ENCODE results near the gene C21orf91. TPM values are rescaled to one million over a fixed set of nuclear protein-coding genes. Genes with fewer than 3 reads are reported as not detected.

Gene C21orf91
- polyA plus RNA-seq, 3 donors, result 4.6 to 22.3 (median 18.9) TPM

GRCh38 chr21:17795146-17796036, 23.8 kb downstream of the C21orf91 start:
- Histone ChIP-seq H3K4me1 (ENCODE audit: control insufficient read depth in 1 of 2, insufficient read depth in 2 of 2, low read length in 2 of 2) (peaks cover 23 to 28% of the 10 kb centered on the region in 2 donors), H4K20me1 (ENCODE audit: insufficient read depth, low read length) (no peaks in the 10 kb centered on the region), H3K27ac (ENCODE audit: low read depth in 1 of 2, low read length in 2 of 2) (peak overlapping the region; percentile 42 to 94), H3K79me2 (ENCODE audit: insufficient read depth, low read length) (peaks cover 76% of the 10 kb centered on the region), H3K36me3 (replicated peaks in 1 of 2; ENCODE audit: control insufficient read depth in 1 of 2, insufficient read depth in 2 of 2, low read length in 2 of 2) (peaks cover 10 to 42% of the 10 kb centered on the region in 2 donors), H3K4me2 (replicated peaks; ENCODE audit: extremely low read depth, low read length, poor library complexity, severe bottlenecking) (peak overlapping the region; percentile 75), H2AFZ (ENCODE audit: insufficient read depth, low read depth, low read length, poor library complexity, severe bottlenecking) (no peak overlapping the region), H3K4me3 (replicated peaks in 1 of 3; ENCODE audit: low read depth in 2 of 3, low read length in 3 of 3) (no peak overlapping the region), H3K9me3 (replicated peaks in 1 of 2; ENCODE audit: control insufficient read depth in 1 of 2, insufficient read depth in 1 of 2, low read length in 2 of 2) (no peaks in the 10 kb centered on the region), H3K9ac (ENCODE audit: insufficient read depth, low read length, poor library complexity, severe bottlenecking) (no peak overlapping the region), H3K27me3 (ENCODE audit: control insufficient read depth in 2 of 2, insufficient read depth in 2 of 2, low read length in 2 of 2) (no peaks in the 10 kb centered on the region)
- Mint-ChIP-seq H3K27ac (peak overlapping the region; percentile 31 to 86 (median 64)), H3K4me1 (peaks cover 36% of the 10 kb centered on the region), H3K4me3 (peak overlapping the region in 1 of 2 donors; percentile 0), H3K9me3 (no peaks in the 10 kb centered on the region), H3K36me3 (peaks cover 23 to 26% of the 10 kb centered on the region in 2 donors), H3K27me3 (ENCODE audit: low read depth in 3 of 3) (no peaks in the 10 kb centered on the region)
- DNase-seq, result no peak
- WGBS (ENCODE audit: insufficient coverage), result 57% methylated on average over 2 of the region's 6 CpGs
- intact Hi-C loops (cut with micrococcal nuclease), result no loop called here
- TF ChIP-seq CTCF (IDR thresholded peaks at IDR 0.05), result no peak

GRCh38 chr21:17794518-17795145, 24.5 kb downstream of the C21orf91 start:
- H3K27ac Mint-ChIP-seq, result peak overlapping the region; percentile 31 to 86 (median 64)
- peak overlapping the region; percentile 59 to 94 for H3K27ac ChIP-seq (ENCODE audit: low read depth in 1 of 2, low read length in 2 of 2)
- peak overlapping the region; percentile 75 for H3K4me2 ChIP-seq (replicated peaks; ENCODE audit: extremely low read depth, low read length, poor library complexity, severe bottlenecking)
- H2AFZ ChIP-seq (ENCODE audit: insufficient read depth, low read depth, low read length, poor library complexity, severe bottlenecking), result peak overlapping the region; percentile 83
- TF ChIP-seq CTCF (IDR thresholded peaks at IDR 0.05), result no peak
- peak overlapping the region in 1 of 3 experiments; percentile 67 for H3K4me3 ChIP-seq (replicated peaks in 1 of 3; ENCODE audit: low read depth in 2 of 3, low read length in 3 of 3)
- H4K20me1 ChIP-seq (ENCODE audit: insufficient read depth, low read length), result no peaks in the 10 kb centered on the region
- H3K36me3 Mint-ChIP-seq, result peaks cover 23 to 26% of the 10 kb centered on the region in 2 donors
- no peaks in the 10 kb centered on the region for H3K9me3 Mint-ChIP-seq
- no peaks in the 10 kb centered on the region for H3K27me3 Mint-ChIP-seq (ENCODE audit: low read depth in 3 of 3)
- DNase-seq, result peak in 2 of 3 donors; percentile 31 to 32
- intact Hi-C loops (cut with micrococcal nuclease), result no loop called here
- peaks cover 40% of the 10 kb centered on the region for H3K4me1 Mint-ChIP-seq
- H3K27me3 ChIP-seq (ENCODE audit: control insufficient read depth in 2 of 2, insufficient read depth in 2 of 2, low read length in 2 of 2), result no peaks in the 10 kb centered on the region
- peak overlapping the region in 1 of 2 donors; percentile 54 for H3K4me3 Mint-ChIP-seq
- no peak overlapping the region for H3K9ac ChIP-seq (ENCODE audit: insufficient read depth, low read length, poor library complexity, severe bottlenecking)
- peaks cover 23 to 32% of the 10 kb centered on the region in 2 donors for H3K4me1 ChIP-seq (ENCODE audit: control insufficient read depth in 1 of 2, insufficient read depth in 2 of 2, low read length in 2 of 2)
- WGBS (ENCODE audit: insufficient coverage), result no CpG with 5 or more reads among the region's 4 CpGs
- no peaks in the 10 kb centered on the region for H3K9me3 ChIP-seq (replicated peaks in 1 of 2; ENCODE audit: control insufficient read depth in 1 of 2, insufficient read depth in 1 of 2, low read length in 2 of 2)
- peaks cover 10 to 42% of the 10 kb centered on the region in 2 donors for H3K36me3 ChIP-seq (replicated peaks in 1 of 2; ENCODE audit: control insufficient read depth in 1 of 2, insufficient read depth in 2 of 2, low read length in 2 of 2)
- H3K79me2 ChIP-seq (ENCODE audit: insufficient read depth, low read length), result peaks cover 69% of the 10 kb centered on the region

Measured in CD14-positive monocyte (primary cell).